ENCODE measurements around the gene SLC66A1.

GRCh38 chr1:19309123-19309813 is 2.9 kb upstream of the SLC66A1 start:
- TF ChIP-seq EP300 (IDR thresholded peaks at IDR 0.05) (no peak), CTCF (IDR thresholded peaks at IDR 0.05) (no peak)

Measured in suprapubic skin (tissue), 3 donors.